NCI-H1048 (cell line): ENCODE measurements around the gene PTAR1.

ENCODE experiments used
- DNase-seq: peaks from one replicate; lab custom pipeline; 2025; lab: John Stamatoyannopoulos, UW

The PTAR1 gene

GRCh38 chr9:69673311-69673640, 86.5 kb downstream of the PTAR1 start:
- DNase-seq, result no peak

DNA sequence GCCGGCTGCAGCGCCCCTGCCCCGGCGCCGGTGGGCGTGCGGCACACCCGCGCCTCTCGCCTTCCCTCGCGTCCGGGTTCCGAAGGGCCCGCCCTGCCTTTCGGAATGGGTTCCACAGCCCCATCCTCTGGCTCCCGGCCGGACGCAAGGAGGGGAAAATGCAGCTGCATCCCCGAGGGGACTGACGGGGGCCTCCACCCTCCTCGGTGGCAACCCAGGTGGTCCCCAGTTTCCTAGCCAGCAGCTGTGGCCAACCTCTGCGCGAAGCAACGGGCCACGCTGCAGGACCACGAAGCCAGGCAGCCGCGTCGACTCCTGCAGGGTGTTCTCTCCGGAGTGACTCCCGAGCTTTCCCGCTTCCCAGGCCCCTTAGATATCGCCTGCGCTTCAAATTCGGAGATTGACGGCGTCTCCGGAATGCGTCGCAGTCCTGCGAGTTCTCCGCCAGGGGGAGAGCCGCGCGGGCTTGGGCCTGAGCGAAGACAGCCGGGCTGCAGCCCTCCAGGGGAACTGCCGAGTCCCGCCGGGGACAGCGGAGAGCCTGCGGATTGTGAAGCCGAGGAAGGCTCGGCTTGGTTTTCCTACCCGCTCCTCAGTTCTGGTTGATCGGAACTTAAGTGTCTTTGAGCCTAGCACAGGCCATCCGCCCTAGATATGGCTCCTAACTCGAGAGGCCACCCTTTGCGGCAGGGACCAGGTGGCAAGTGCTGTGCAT, 87.1 kb downstream of the PTAR1 start:
- DNase-seq, result peak; percentile 56

DNA sequence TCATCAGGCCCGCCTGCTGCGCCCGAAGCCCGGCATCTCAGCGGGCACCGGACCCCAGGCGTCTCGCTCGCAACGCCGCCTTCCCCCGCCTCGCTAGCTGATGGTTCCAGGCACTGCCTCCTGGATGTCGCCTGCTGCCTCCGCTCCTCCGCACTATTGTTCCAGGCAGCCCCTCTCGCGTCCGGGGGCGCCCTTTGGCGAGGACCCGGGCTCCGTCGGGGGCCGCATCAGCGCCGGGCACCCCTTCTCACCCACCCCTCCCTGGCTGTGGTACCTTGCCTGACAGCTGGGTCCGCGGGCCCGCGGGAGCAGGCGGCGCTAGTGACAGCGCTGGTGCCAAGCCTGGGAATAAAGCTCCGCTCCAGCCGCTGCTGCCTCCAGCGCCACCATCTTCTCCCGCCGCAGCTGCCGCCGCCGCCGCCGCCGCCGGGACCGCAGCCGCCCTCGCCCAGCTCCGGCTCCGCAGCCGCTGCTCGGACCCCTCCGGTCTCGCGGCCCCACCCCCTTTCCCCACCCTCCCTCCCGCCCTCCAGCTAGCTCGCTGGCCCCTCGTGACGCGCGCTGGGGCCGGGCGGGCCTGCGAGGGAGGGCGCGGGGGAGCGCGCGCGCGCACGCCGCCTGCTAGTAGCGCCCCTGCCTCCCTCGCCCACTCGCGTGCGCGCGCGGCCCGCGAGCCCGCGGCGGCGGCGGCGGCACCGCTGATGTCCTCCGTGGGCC, 87.8 kb downstream of the PTAR1 start, which contains the start of gene APBA1:
APBA1 (minus strand) TSS at position 493 of the 717 bp plus-strand sequence.
- DNase-seq, result peak; percentile 67

DNA sequence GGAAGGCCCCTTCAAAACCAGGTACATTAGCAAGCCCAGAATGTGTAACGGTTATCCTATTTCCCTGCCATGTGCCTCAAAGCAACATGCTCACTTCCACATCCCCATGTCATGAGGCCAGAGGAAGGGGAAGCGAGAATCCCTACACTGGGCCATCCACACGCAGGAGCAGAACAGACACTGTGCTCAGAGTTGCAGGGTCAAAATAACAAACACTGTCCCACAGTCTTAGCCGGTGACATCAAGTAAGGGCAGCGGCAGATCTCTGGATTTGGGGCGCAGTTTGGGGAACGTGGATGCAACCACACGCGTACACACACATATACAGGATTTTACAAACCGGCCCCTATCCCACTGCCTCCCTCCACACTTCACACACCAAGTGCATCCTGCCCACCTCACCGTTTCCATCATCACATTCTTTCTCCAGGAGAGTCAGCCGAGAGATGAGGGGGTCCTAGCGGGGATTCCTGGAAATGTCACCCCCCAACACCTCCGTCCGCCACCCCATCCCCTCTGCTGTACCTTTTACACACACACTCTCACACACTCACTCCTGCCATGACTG, 88.4 kb downstream of the PTAR1 start:
- no peak for DNase-seq

DNA sequence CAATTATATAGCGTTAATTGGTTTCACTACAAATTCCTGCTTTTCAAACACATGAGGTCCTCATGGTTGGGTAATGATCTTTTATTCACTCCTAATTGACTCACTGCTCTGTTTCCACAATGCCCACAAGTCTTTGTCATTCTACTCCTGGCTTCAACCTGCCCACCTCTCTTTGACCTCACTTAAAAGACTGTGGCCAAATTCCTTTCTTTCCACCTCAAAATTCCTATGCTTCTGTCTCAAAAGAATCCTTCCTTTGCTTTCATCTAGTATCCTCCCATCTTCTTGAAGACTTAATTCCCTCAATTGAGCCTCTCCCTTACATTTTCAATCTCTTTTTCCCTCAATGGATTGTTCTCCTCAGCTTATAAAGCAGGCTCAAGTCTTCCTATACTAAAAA, 92.5 kb downstream of the PTAR1 start:
- no peak for DNase-seq

DNA sequence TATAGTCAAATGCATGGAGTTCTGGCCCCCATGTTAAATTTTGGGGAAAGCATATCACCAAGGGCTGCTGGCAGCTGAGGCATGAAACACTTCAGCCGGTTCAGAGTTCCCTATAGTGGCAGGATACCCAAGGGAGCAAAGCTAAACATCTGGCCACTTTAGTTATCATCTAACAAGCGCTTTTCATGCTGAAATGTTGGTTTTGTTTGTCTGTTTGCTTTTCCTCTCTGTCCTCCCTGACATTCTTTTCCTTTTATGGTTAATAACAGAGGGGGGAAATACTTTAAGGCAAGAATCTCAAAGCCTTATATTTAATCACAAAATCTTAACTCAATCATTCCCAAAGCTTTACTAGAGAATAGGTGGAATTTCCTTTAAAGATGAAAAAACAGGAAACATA, 99.5 kb downstream of the PTAR1 start:
- DNase-seq, result no peak
